Measurements from ENCODE around the gene BRD3.

The BRD3 gene

DNA sequence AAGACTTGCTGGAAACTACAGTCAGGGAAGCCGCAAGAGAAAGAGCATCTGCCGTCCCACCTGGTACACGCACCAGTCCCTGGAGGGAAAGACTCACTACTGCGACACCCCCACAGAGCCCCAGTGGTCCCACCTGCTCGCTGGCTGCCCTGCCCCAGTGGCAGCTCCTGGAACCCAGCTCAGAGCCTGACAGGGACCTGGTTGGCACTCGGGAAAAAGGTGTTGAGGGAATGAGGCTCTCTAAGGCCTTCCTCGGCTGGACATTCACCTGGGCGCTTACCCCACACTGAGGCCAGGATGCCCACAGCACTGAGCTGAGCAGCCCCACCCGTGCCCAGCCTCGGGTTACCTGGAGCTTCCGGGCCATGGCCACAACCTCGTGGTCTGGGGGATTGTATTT is 22.9 kb downstream of the BRD3 start:
- no peaks in the 10 kb centered on the region for H3K9me2 ChIP-seq (replicated peaks; ENCODE audit: insufficient read depth, low read length)
- no peaks in the 10 kb centered on the region for H3K9me3 ChIP-seq (ENCODE audit: insufficient read depth, low read length)
- no peaks in the 10 kb centered on the region for H4K20me1 ChIP-seq (ENCODE audit: low read depth, low read length)
- no peak for TF ChIP-seq EZH2phosphoT487 (conservative IDR thresholded peaks at IDR 0.05; ENCODE audit: low read length)
- TF ChIP-seq, protein P1, sequence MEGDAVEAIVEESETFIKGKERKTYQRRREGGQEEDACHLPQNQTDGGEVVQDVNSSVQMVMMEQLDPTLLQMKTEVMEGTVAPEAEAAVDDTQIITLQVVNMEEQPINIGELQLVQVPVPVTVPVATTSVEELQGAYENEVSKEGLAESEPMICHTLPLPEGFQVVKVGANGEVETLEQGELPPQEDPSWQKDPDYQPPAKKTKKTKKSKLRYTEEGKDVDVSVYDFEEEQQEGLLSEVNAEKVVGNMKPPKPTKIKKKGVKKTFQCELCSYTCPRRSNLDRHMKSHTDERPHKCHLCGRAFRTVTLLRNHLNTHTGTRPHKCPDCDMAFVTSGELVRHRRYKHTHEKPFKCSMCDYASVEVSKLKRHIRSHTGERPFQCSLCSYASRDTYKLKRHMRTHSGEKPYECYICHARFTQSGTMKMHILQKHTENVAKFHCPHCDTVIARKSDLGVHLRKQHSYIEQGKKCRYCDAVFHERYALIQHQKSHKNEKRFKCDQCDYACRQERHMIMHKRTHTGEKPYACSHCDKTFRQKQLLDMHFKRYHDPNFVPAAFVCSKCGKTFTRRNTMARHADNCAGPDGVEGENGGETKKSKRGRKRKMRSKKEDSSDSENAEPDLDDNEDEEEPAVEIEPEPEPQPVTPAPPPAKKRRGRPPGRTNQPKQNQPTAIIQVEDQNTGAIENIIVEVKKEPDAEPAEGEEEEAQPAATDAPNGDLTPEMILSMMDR (IDR thresholded peaks at IDR 0.05; ENCODE audit: insufficient read depth, low read length, poor library complexity, severe bottlenecking) = no peak
- no peaks in the 10 kb centered on the region for H3K36me3 ChIP-seq (ENCODE audit: low read length)
- no peaks in the 10 kb centered on the region for H3F3A ChIP-seq (ENCODE audit: insufficient read depth)
- no peak overlapping the region for H3K9ac ChIP-seq (ENCODE audit: low read length)
- H3K4me3 ChIP-seq (ENCODE audit: insufficient read depth, low read length, poor library complexity, severe bottlenecking) = no peak overlapping the region
- no peaks in the 10 kb centered on the region for H3K79me2 ChIP-seq (ENCODE audit: insufficient read depth, low read length)
- no peak overlapping the region for H3K4me2 ChIP-seq (ENCODE audit: low read depth, low read length, poor library complexity, severe bottlenecking)
- no peak overlapping the region for H2AFZ ChIP-seq (ENCODE audit: low read depth, low read length, severe bottlenecking)
- no peaks in the 10 kb centered on the region for H3K27me3 ChIP-seq (ENCODE audit: low read length)
- no peak overlapping the region for H3K27ac ChIP-seq (ENCODE audit: low read depth, low read length)

DNA sequence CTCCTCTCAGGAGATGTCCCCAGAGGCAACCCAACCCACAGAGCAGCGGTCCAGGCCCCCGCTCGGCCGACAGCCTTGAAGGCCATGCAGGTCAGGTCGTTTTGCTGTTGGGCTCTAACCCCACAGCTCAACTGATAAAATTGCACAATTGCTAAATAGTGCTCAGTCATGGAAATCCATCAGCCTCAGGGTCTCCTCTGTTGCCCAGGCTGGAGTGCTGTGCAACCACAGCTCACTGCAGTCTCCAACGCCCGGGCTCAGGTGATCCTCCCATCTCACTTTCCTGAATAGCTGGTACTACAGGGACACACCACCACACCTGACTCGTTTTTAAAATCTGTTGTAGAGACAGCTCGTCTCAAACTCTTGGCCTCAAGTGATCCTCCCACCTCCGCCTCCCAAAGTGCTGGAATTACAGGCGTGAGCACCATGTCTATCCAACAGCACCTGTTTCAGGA is 24.3 kb downstream of the BRD3 start:
- no peak overlapping the region for H3K4me3 ChIP-seq (ENCODE audit: insufficient read depth, low read length, poor library complexity, severe bottlenecking)
- no peak overlapping the region for H2AFZ ChIP-seq (ENCODE audit: low read depth, low read length, severe bottlenecking)
- no peak overlapping the region for H3K9ac ChIP-seq (ENCODE audit: low read length)
- no peaks in the 10 kb centered on the region for H3K9me3 ChIP-seq (ENCODE audit: insufficient read depth, low read length)
- no peaks in the 10 kb centered on the region for H4K20me1 ChIP-seq (ENCODE audit: low read depth, low read length)
- no peaks in the 10 kb centered on the region for H3F3A ChIP-seq (ENCODE audit: insufficient read depth)
- TF ChIP-seq, protein P1 (IDR thresholded peaks at IDR 0.05; ENCODE audit: insufficient read depth, low read length, poor library complexity, severe bottlenecking) = no peak
- no peak for TF ChIP-seq EZH2phosphoT487 (conservative IDR thresholded peaks at IDR 0.05; ENCODE audit: low read length)
- H3K4me2 ChIP-seq (ENCODE audit: low read depth, low read length, poor library complexity, severe bottlenecking) = no peak overlapping the region
- no peaks in the 10 kb centered on the region for H3K27me3 ChIP-seq (ENCODE audit: low read length)
- no peaks in the 10 kb centered on the region for H3K79me2 ChIP-seq (ENCODE audit: insufficient read depth, low read length)
- H3K9me2 ChIP-seq (replicated peaks; ENCODE audit: insufficient read depth, low read length) = no peaks in the 10 kb centered on the region
- H3K36me3 ChIP-seq (ENCODE audit: low read length) = no peaks in the 10 kb centered on the region
- no peak overlapping the region for H3K27ac ChIP-seq (ENCODE audit: low read depth, low read length)

DNA sequence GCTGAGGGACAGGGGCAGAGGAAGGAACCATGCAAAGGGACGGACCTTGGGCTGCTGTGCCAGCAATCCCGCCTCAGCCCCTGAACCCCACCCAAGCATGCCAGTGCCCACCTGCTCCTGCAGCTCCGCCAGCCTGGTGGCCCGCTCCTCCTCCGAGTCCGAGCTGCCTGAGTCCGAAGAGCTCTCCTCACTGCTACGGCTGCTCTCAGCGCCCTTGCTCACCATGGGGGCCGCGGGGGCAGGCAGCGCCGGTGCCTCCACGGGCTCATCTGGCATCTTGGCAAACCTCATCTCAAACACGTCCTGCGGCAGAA is 26.2 kb downstream of the BRD3 start:
- H2AFZ ChIP-seq (ENCODE audit: low read depth, low read length, severe bottlenecking) = no peak overlapping the region

More for the DNA sequence above, 26.2 kb downstream of the BRD3 start:
- H3K27ac ChIP-seq (ENCODE audit: low read depth, low read length) = no peak overlapping the region
- no peaks in the 10 kb centered on the region for H3K79me2 ChIP-seq (ENCODE audit: insufficient read depth, low read length)
- no peaks in the 10 kb centered on the region for H3F3A ChIP-seq (ENCODE audit: insufficient read depth)
- H3K4me3 ChIP-seq (ENCODE audit: insufficient read depth, low read length, poor library complexity, severe bottlenecking) = no peak overlapping the region
- no peaks in the 10 kb centered on the region for H3K36me3 ChIP-seq (ENCODE audit: low read length)
- no peak overlapping the region for H3K9ac ChIP-seq (ENCODE audit: low read length)
- no peaks in the 10 kb centered on the region for H4K20me1 ChIP-seq (ENCODE audit: low read depth, low read length)
- no peak for TF ChIP-seq EZH2phosphoT487 (conservative IDR thresholded peaks at IDR 0.05; ENCODE audit: low read length)
- TF ChIP-seq, protein P1 (IDR thresholded peaks at IDR 0.05; ENCODE audit: insufficient read depth, low read length, poor library complexity, severe bottlenecking) = no peak
- no peaks in the 10 kb centered on the region for H3K9me2 ChIP-seq (replicated peaks; ENCODE audit: insufficient read depth, low read length)
- H3K9me3 ChIP-seq (ENCODE audit: insufficient read depth, low read length) = no peaks in the 10 kb centered on the region
- H3K27me3 ChIP-seq (ENCODE audit: low read length) = no peaks in the 10 kb centered on the region
- no peak overlapping the region for H3K4me2 ChIP-seq (ENCODE audit: low read depth, low read length, poor library complexity, severe bottlenecking)
